H1 (cell line): ENCODE data around the gene TUBGCP5. TPM values are rescaled to one million over a fixed set of nuclear protein-coding genes. Genes with fewer than 3 reads are reported as not detected.
"Not testable (repeated sequence)": the region's sequence is repeated elsewhere in the genome, so short reads cannot be mapped to it uniquely, and the experiment has no call there.

ENCODE experiments used
- CTCF ChIA-PET: fragments of 300-600 bp; sonication (Branson Sonifier 250); formaldehyde crosslinking; loops from one replicate; lab custom pipeline; 2021; ENCODE audit not compliant: partially characterized antibody; lab: Charles Lee
- POLR2A ChIA-PET: fragments of 300-600 bp; sonication (Branson Sonifier 250); formaldehyde crosslinking; loops from one replicate; lab custom pipeline; 2021; ENCODE audit warnings: inconsistent platforms; ENCODE audit not compliant: partially characterized antibody; lab: Charles Lee
- DNase-seq, 2 experiments: peaks; one replicate each; pipeline versions ENCODE4 v3.0.0 to v3.0.0-alpha.2; 2010 to 2022; ENCODE audit warnings: low spot score in 2 of 2, low read depth in 1 of 2, mixed read lengths in 1 of 2
- FAIRE-seq: peaks from 2 replicates; lab custom pipeline; 2011; peaks lifted over from hg19 to GRCh38; lab: Jason Lieb, UNC
- H2AFZ ChIP-seq: 2 replicates; pipeline ENCODE4 v1.8.1; 2012; ENCODE audit warnings: low read length, inconsistent platforms
- H2AK5ac ChIP-seq: 2 replicates; pipeline ENCODE4 v1.6.1; 2013; ENCODE audit warnings: low read depth, low read length
- H2BK120ac ChIP-seq: replicated peaks from 2 replicates; pipeline ENCODE3; 2013; ENCODE audit warnings: low read depth, low read length, inconsistent platforms
- H2BK12ac ChIP-seq: 2 replicates; pipeline ENCODE4 v1.6.1; 2013; ENCODE audit warnings: low read depth, low read length
- H2BK15ac ChIP-seq: 2 replicates; pipeline ENCODE4 v1.6.1; 2013; ENCODE audit warnings: low read length
- H2BK20ac ChIP-seq: 2 replicates; pipeline ENCODE4 v1.6.1; 2013; ENCODE audit warnings: low read length
- H2BK5ac ChIP-seq: 2 replicates; pipeline ENCODE4 v1.6.1; 2013; ENCODE audit warnings: low read depth, low read length
- H3K14ac ChIP-seq: 2 replicates; pipeline ENCODE4 v1.6.1; 2013; ENCODE audit warnings: inconsistent platforms; ENCODE audit not compliant: insufficient read length
- H3K18ac ChIP-seq: 2 replicates; pipeline ENCODE4 v1.6.1; 2013; ENCODE audit warnings: low read length; ENCODE audit errors: extremely low read depth
- H3K23ac ChIP-seq: 2 replicates; pipeline ENCODE4 v1.6.1; 2013; ENCODE audit warnings: inconsistent platforms; ENCODE audit not compliant: insufficient read length
- H3K23me2 ChIP-seq: 2 replicates; pipeline ENCODE4 v1.6.1; 2013; ENCODE audit warnings: low read depth, low read length
- H3K27ac ChIP-seq: 2 replicates; pipeline ENCODE4 v1.6.1; 2011; ENCODE audit warnings: low read depth, low read length, inconsistent platforms
- H3K27me3 ChIP-seq, 4 experiments: replicated peaks in 1 of 4; 1 replicate in 1 of 4; 2 replicates in 3 of 4; pipeline versions ENCODE4 v1.6.1 to v1.8.1; 2011 to 2013; ENCODE audit warnings: low read length in 3 of 4, mild to moderate bottlenecking in 3 of 4, inconsistent platforms in 2 of 4, mixed read lengths in 2 of 4, moderate library complexity in 1 of 4; ENCODE audit not compliant: control insufficient read depth in 3 of 4, insufficient read depth in 3 of 4; ENCODE audit errors: extremely low read depth in 1 of 4
- H3K36me3 ChIP-seq, 4 experiments: 2 replicates each; pipeline versions ENCODE4 v1.6.1 to v1.8.1; 2011 to 2013; ENCODE audit warnings: mild to moderate bottlenecking in 4 of 4, low read length in 3 of 4, moderate library complexity in 2 of 4, control low read depth in 1 of 4, inconsistent platforms in 1 of 4; ENCODE audit not compliant: insufficient read depth in 4 of 4, control insufficient read depth in 2 of 4
- H3K4ac ChIP-seq: replicated peaks from 2 replicates; pipeline ENCODE3; 2013; ENCODE audit warnings: low read length, low read depth, mixed read lengths, inconsistent platforms; ENCODE audit not compliant: insufficient read length
- H3K4me1 ChIP-seq, 4 experiments: replicated peaks in 1 of 4; 1 replicate in 1 of 4; 2 replicates in 3 of 4; pipeline versions ENCODE4 v1.6.1 to v1.8.1; 2011 to 2013; ENCODE audit warnings: low read length in 3 of 4, inconsistent platforms in 2 of 4, mixed read lengths in 1 of 4; ENCODE audit not compliant: insufficient read depth in 4 of 4, control insufficient read depth in 3 of 4
- H3K4me2 ChIP-seq, 2 experiments: 2 replicates each; pipeline versions ENCODE4 v1.6.1 to v1.8.1; 2011 to 2013; ENCODE audit warnings: low read depth in 2 of 2, low read length in 2 of 2, control low read depth in 1 of 2, inconsistent platforms in 1 of 2, mild to moderate bottlenecking in 1 of 2; ENCODE audit not compliant: insufficient read depth in 1 of 2
- H3K4me3 ChIP-seq, 4 experiments: fragments of 200-600, 300-600 bp in 1 of 4; sonication (generic), shearing (Covaris generic), sonication (Bioruptor Twin) in 1 of 4; 2 replicates each; pipeline versions ENCODE4 v1.5.1 to v1.8.1; 2011 to 2016; ENCODE audit warnings: low read length in 4 of 4, low read depth in 3 of 4, control low read depth in 2 of 4, inconsistent platforms in 2 of 4, mild to moderate bottlenecking in 2 of 4, mixed read lengths in 1 of 4, moderate library complexity in 1 of 4; ENCODE audit not compliant: insufficient read depth in 2 of 4; ENCODE audit errors: extremely low read depth in 1 of 4
- H3K56ac ChIP-seq: replicated peaks from 2 replicates; pipeline ENCODE3; 2013; ENCODE audit warnings: low read depth, mild to moderate bottlenecking, mixed read lengths, low read length, inconsistent platforms; ENCODE audit not compliant: insufficient read length
- H3K79me1 ChIP-seq: 2 replicates; pipeline ENCODE4 v1.6.1; 2013; ENCODE audit warnings: low read depth, low read length, control low read depth
- H3K79me2 ChIP-seq, 2 experiments: 2 replicates each; pipeline versions ENCODE4 v1.6.1 to v1.8.1; 2012 to 2013; ENCODE audit warnings: low read length in 2 of 2, mild to moderate bottlenecking in 2 of 2, inconsistent platforms in 1 of 2; ENCODE audit not compliant: insufficient read depth in 2 of 2, control insufficient read depth in 1 of 2
- H3K9ac ChIP-seq, 4 experiments: replicated peaks in 1 of 4; 1 replicate in 1 of 4; 2 replicates in 3 of 4; pipeline versions ENCODE4 v1.6.1 to v1.8.1; 2011 to 2013; ENCODE audit warnings: low read depth in 3 of 4, low read length in 3 of 4, control low read depth in 2 of 4, mild to moderate bottlenecking in 2 of 4, moderate library complexity in 2 of 4, inconsistent platforms in 1 of 4; ENCODE audit errors: extremely low read depth in 1 of 4
- H3K9me3 ChIP-seq, 2 experiments: 2 replicates each; pipeline versions ENCODE4 v1.6.1 to v1.8.1; 2012 to 2013; ENCODE audit warnings: mild to moderate bottlenecking in 2 of 2, moderate library complexity in 2 of 2, control low read depth in 1 of 2, inconsistent platforms in 1 of 2, low read depth in 1 of 2, low read length in 1 of 2, mixed read lengths in 1 of 2; ENCODE audit not compliant: insufficient read depth in 2 of 2
- H4K20me1 ChIP-seq, 2 experiments: replicated peaks in 1 of 2; 2 replicates each; pipeline versions ENCODE3 to v1.8.1; 2011 to 2013; ENCODE audit warnings: inconsistent platforms in 2 of 2, low read length in 2 of 2, mild to moderate bottlenecking in 1 of 2; ENCODE audit not compliant: insufficient read depth in 2 of 2, control insufficient read depth in 1 of 2
- H4K5ac ChIP-seq: 2 replicates; pipeline ENCODE4 v1.6.1; 2013; ENCODE audit warnings: low read length, low read depth, mixed read lengths, inconsistent platforms; ENCODE audit not compliant: insufficient read length
- H4K8ac ChIP-seq: 2 replicates; pipeline ENCODE4 v1.8.0; 2013; ENCODE audit warnings: mild to moderate bottlenecking, moderate library complexity, low read length, inconsistent platforms; ENCODE audit not compliant: insufficient read depth; ENCODE audit errors: extremely low read depth
- H4K91ac ChIP-seq: replicated peaks from 2 replicates; pipeline ENCODE3; 2013; ENCODE audit warnings: low read length, mixed read lengths, inconsistent platforms; ENCODE audit not compliant: insufficient read length
- WGBS, 2 experiments: shearing (Covaris generic) in 1 of 2; methylation state at CpG; one replicate each; pipeline versions ENCODE4 v1.1.6 to v1.1.7; 2013 to 2015; ENCODE audit warnings: low lambda C conversion rate in 2 of 2, mixed read lengths in 2 of 2, inconsistent platforms in 1 of 2, low coverage in 1 of 2, missing lambda C conversion rate in 1 of 2; ENCODE audit not compliant: insufficient replicate concordance in 2 of 2, insufficient coverage in 1 of 2, insufficient read length in 1 of 2; ENCODE audit errors: extremely low coverage in 1 of 2, missing lambda C conversion rate in 1 of 2; 5-methylcytosine and 5-hydroxymethylcytosine counted together
- polyA plus RNA-seq, 7 experiments: library from polyadenylated mRNA; depleted of rRNA in 3 of 7; stranded (reverse) in 5 of 7; unstranded in 2 of 7; fragments of >200 nt in 5 of 7; fragments of 200-250 nt in 2 of 7; gene quantifications; 1 replicate in 5 of 7; 2 replicates in 1 of 7; 4 replicates in 1 of 7; pipeline versions ENCODE4 v1.2.1 to v1.2.3, GENCODE V29; 2011 to 2013; ENCODE audit warnings: missing spikeins in 2 of 7, mixed read lengths in 2 of 7
- total RNA-seq: library from RNA; stranded (reverse); fragmentation: NEBNext Ultra II Directional; extraction: Animal tissue kit (Norgen Biotek cat#: 25700); gene quantifications from 2 replicates; pipeline ENCODE4 v1.2.1, GENCODE V29; 2021

TUBGCP5 gene
- total and polyA plus RNA-seq, 2 of the 8 experiments (the other 6 are each of a cell fraction or from before 2014, with no cell fraction given), result 6.3 to 12.5 TPM

DNA sequence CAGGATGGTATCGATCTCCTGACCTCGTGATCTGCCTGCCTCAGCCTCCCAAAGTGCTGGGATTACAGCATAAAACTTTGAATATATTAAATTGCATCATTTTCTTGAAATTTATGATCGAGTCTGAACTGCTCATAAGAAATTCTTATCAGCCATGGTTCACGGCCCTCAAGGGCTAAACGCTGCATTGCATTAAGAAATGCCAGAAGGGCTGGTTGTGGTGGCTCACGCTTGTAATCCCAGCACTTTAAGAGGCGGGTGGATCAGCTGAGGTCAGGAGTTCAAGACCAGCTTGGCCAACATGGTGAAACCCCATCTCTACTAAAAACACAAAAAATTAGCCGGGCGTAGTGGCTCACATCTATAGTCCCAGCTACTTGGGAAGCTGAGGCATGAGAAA, 26.8 kb downstream of the TUBGCP5 start:
- H4K5ac ChIP-seq, H3K4me2 ChIP-seq, H3K18ac ChIP-seq, H3K27me3 ChIP-seq, H3K79me1 ChIP-seq, H3K4me3 ChIP-seq, H3K9ac ChIP-seq, H2BK20ac ChIP-seq, H3K27ac ChIP-seq, H3K9me3 ChIP-seq, H3K4ac ChIP-seq, H2BK12ac ChIP-seq, FAIRE-seq, H3K4me1 ChIP-seq, H4K20me1 ChIP-seq, H3K14ac ChIP-seq, H3K79me2 ChIP-seq, H2AFZ ChIP-seq, H4K91ac ChIP-seq, H2BK5ac ChIP-seq, H2BK15ac ChIP-seq, H3K56ac ChIP-seq, DNase-seq, H3K23me2 ChIP-seq, H4K8ac ChIP-seq, H2BK120ac ChIP-seq, POLR2A ChIA-PET, H3K23ac ChIP-seq, H2AK5ac ChIP-seq: not testable (repeated sequence)
- WGBS, 2 experiments, result 92% methylated on average over 9 of the region's 9 CpGs; no CpG with 5 or more reads in 1 of the 2 experiments
- CTCF ChIA-PET, result interaction anchor here (0.7 kb wide), 2 partner anchors 9 kb away, joined by 3 to 4 read pairs; no protein-coding TSS in a partner anchor
- H3K36me3 ChIP-seq, result peaks cover 8 to 29% (median 13%) of the 10 kb centered on the region in 4 experiments; a peak in 6 of 8 replicates
